Endothelial cell of umbilical vein (primary cell): Measurements from ENCODE around the gene HES1.

Experiments used
- CTCF ChIP-seq, 2 donors: IDR thresholded peaks; 1 replicate in 1 of 2; 2 replicates in 1 of 2; pipeline ENCODE4 v1.5.1; 2011; ENCODE audit warnings: low read length in 2 of 2, mild to moderate bottlenecking in 2 of 2, moderate library complexity in 2 of 2, control low read depth in 1 of 2, inconsistent platforms in 1 of 2, low read depth in 1 of 2; ENCODE audit not compliant: insufficient read depth in 1 of 2; ENCODE audit errors: extremely low read depth in 1 of 2
- EZH2 ChIP-seq: IDR thresholded peaks from 2 replicates; pipeline ENCODE4 v1.6.1; 2012; ENCODE audit warnings: borderline replicate concordance, low read depth, mild to moderate bottlenecking, moderate library complexity, low read length, inconsistent platforms; ENCODE audit not compliant: severe bottlenecking
- FOS ChIP-seq: IDR thresholded peaks from 2 replicates; pipeline ENCODE4 v1.6.1; 2011; ENCODE audit warnings: mild to moderate bottlenecking, low read length, moderate library complexity, borderline replicate concordance; ENCODE audit not compliant: insufficient read depth
- JUN ChIP-seq: IDR thresholded peaks from 2 replicates; pipeline ENCODE4 v1.6.1; 2011; ENCODE audit warnings: borderline replicate concordance, low read depth; ENCODE audit not compliant: insufficient read length, insufficient read depth
- MYC ChIP-seq: IDR thresholded peaks from one replicate; pipeline ENCODE4 v1.6.1; 2011; ENCODE audit warnings: mild to moderate bottlenecking, low read depth, low read length
- POLR2A ChIP-seq: IDR thresholded peaks from 2 replicates; pipeline ENCODE4 v1.6.1; 2012; ENCODE audit warnings: low read depth, mild to moderate bottlenecking, control low read depth, low read length
- POLR2AphosphoS5 ChIP-seq: IDR thresholded peaks from 2 replicates; pipeline ENCODE4 v1.6.1; 2012; ENCODE audit warnings: low read depth, mild to moderate bottlenecking, control low read depth, low read length, moderate library complexity; ENCODE audit not compliant: insufficient read depth

GRCh38 chr3:194123726-194124125, 12.2 kb upstream of the HES1 start:
- no peak for TF ChIP-seq POLR2A
- TF ChIP-seq CTCF (IDR thresholded peaks at IDR 0.05; ENCODE audit: extremely low read depth in 1 of 2, insufficient read depth in 1 of 2, low read depth in 1 of 2, low read length in 2 of 2), result no peak
- no peak for TF ChIP-seq FOS
- TF ChIP-seq EZH2, result no peak
- TF ChIP-seq POLR2AphosphoS5, result no peak
- no peak for TF ChIP-seq MYC
- TF ChIP-seq JUN, result no peak
